ENCODE data around the gene TMEM132E. TPM values are rescaled to one million over a fixed set of nuclear protein-coding genes. Genes with fewer than 3 reads are reported as not detected.

The TMEM132E gene
- polyA plus RNA-seq, 4 donors = 2.2 to 4.6 (median 3.4) TPM

DNA sequence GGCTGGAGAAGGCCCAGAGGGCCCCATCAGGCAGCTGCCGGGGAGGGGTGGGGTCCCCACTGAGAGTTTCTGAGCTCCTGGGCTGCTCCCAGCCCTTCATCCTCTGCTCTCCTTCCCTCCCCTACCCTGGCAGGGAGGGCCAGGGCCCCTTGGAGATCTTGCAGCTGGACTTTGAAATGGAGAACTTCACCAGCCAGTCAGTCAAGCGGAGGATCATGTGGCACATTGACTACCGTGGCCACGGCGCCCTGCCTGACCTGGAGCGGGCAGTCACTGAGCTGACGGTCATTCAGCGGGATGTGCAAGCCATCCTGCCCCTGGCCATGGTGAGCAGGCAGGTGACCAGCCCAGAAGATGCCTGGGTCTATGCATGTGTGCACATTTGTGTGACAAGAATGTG lies 49.5 kb downstream of the TMEM132E start:
- DNase-seq (ENCODE audit: low read depth in 4 of 4, low spot score in 3 of 4) = no peak

DNA sequence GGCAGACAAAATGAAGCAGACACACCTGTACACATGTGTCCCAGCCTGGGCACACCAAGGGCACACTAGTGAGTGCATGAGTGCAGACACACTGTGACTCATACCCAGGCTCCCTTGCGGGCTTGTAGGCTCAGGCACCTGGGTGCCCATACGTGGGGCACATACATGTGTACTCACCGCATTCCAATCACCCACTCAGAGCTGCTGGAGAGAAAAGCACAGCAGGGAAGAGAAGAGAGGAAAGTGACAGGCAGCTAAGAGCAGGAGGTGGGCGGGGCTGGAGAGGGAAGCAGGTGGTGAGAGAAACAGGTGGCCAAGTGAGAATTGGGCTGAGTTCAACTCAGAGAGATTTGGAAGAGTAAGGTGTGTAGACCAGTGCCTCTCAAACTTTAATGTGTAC lies 54.0 kb downstream of the TMEM132E start:
- DNase-seq (ENCODE audit: low read depth in 4 of 4, low spot score in 3 of 4) = no peak

DNA sequence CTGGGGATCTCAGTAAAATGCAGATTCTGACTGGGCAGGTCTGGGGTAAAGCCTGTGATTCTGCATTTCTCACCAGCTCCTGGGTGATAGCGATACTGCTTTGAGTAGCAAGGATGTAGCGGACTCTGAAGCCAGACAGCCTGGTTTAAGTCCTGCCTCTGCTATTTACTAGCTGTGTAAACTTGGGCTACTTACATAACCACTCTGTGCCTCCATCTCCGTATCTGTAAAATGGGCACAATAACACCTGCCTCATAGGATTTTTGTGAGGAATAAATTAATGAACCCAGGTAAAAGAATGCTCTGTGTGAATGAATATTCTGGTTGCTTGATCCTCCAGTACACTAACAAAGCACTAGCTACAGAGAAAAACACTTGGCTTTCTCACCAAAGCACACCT lies 54.4 kb downstream of the TMEM132E start:
- DNase-seq (ENCODE audit: low read depth in 4 of 4, low spot score in 3 of 4) = no peak

DNA sequence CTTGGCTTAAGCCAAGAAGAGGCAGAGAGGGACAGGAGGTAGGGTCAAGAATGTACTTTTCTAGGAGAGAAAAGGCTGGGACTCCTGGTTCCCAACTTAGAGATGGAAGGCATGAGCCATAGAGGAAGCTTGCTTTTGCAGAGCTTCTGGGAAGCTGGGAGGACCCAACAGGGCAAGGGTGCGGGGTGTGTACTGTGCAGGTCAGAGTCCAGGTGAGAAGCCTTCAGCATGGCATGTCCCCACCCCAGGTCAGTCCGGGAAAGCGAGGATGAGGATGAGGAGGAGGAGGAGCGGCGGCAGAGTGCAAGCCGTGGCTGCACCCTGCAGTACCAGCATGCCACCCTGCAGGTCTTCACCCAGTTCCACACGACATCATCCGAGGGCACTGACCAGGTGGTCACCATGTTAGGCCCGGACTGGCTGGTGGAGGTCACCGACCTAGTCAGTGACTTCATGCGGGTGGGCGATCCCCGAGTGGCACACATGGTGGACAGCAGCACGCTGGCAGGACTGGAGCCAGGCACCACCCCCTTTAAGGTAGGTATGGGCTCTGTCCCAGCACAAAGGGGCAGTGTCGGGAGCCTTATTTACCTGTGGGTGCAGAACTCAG lies 55.3 kb downstream of the TMEM132E start:
- no peak for DNase-seq (ENCODE audit: low read depth in 4 of 4, low spot score in 3 of 4)

DNA sequence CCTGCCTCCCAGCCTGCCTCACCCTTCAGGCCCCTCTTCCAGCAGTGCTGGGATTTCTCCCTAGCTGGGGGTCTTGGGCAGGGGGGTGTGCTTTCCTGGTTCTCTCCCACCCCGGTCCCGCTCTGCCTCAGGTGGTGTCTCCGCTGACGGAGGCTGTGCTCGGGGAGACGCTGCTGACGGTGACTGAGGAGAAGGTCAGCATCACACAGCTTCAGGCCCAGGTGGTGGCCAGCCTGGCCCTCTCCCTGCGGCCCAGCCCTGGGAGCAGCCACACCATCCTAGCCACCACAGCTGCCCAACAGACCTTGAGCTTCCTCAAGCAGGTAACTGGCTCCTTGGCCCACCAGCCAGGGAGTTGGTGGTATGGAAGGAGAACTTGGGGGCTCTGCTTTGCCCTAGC lies 56.5 kb downstream of the TMEM132E start:
- DNase-seq (ENCODE audit: low read depth in 4 of 4, low spot score in 3 of 4) = no peak

DNA sequence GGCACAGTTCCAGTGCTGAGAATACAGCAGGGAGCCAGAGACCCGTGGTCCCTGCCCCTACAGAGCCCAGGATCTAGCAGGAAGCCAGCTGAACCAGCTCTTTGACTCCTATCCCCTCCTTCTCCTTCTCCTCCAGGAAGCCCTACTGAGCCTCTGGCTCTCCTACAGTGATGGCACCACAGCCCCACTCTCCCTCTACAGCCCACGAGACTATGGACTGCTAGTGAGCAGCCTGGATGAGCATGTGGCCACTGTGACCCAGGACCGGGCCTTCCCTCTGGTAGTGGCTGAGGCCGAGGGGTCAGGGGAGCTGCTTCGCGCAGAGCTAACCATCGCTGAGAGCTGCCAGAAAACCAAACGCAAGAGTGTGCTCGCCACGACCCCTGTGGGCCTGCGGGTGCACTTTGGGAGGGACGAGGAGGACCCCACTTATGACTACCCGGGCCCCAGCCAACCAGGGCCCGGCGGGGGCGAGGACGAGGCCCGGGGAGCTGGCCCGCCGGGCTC lies 57.7 kb downstream of the TMEM132E start:
- no peak for DNase-seq (ENCODE audit: low read depth in 4 of 4, low spot score in 3 of 4)

DNA sequence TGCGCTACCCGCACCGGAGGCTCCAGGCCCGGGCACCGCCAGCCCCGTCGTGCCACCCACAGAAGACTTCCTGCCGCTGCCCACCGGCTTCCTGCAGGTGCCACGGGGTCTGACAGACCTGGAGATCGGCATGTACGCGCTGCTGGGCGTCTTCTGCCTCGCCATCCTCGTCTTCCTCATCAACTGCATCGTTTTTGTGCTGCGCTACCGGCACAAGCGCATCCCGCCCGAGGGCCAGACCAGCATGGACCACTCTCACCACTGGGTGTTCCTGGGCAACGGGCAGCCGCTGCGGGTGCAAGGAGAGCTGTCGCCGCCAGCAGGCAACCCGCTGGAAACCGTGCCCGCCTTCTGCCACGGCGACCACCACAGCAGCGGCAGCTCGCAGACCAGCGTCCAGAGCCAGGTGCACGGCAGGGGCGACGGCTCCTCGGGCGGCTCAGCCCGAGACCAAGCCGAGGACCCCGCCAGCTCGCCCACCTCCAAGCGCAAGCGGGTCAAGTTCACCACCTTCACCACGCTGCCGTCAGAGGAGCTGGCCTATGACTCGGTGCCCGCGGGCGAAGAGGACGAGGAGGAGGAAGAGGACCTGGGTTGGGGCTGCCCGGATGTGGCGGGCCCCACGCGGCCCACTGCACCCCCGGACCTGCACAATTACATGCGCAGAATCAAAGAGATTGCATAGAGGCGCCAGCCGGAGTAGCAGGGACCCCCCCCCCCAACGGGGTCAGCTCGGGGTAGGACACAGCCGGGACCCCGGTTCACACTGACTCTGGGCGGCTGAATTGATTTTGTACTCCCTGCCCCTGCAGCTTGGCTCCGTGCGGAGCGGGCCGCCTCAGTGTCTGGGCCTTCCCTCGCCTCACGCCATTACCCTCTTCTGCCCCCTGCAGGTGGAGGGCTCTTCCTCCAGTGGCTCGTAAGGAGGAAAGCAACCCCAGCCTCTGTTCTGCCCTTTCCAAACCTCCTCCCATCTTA lies 58.5 kb downstream of the TMEM132E start:
- peak in 3 of 4 donors; percentile 62 to 73 (median 63) for DNase-seq (ENCODE audit: low read depth in 4 of 4, low spot score in 3 of 4)

DNA sequence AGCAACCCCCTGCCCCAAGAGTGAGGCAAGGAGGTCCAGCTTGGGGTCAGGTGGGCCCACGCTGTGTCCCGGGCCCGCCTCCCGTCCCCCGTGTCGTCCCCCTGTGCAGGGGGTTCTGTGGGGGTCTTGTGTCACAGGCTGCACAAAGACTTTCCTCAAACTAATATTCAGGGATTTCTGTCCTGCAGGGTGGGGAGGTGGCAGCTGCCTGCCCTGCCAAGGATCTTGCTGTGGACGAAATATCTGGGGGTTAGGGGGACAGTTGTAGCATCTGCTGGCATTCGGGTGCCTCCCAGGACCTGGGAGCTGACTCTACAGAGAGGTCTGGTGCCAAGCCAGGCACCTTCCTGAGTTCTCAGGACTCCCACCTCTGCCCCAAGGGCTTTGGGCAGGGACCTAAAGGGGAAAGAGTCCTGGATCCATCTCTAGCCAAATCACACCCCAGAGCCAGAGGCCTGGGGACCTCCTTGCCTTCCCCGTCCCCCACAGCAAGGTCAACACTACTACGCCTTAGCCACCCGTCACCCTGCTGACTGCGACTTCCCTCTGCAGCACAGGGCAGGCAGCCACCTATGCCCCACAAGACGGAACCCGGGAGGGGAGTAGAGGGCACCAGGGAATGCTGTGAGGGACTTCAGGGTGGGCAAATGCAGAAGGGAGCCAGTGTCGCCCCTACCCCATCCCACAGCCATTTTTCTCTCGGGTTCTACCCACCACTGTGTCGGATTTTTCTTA lies 59.3 kb downstream of the TMEM132E start:
- DNase-seq (ENCODE audit: low read depth in 4 of 4, low spot score in 3 of 4) = no peak

DNA sequence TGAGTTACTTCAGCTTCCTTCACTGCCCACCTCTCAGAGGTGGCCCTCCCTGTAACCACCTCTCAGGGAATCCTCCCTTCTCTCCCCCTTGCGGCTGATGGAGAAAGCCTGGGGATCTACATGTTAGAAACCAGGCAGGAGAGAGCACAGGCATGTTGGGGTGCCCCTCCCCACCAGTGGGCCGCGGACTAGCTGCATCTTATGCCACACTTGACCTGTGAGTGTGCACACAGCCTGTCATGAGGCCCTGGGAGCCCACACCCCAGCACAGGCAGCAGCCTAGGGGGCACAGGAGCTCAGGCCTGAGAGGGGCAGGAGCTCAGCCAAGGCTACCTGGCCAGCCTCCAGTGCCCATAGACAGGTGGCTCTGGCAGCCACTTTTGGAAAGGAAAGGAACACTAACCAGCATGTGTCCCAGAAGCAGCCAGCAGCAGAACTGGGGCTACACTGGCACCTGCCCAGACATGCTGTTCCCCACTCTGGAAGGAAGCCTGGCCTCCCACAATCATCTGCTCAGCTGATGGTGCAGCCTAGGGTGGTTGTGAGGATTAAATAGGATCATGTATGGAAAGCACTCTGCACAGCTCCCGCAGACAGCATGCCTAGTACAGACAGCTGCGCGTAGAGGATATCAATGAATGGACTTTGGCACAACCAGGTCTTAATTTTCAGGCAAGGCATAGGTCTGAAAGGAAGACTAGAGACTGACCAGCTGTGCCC lies 60.5 kb downstream of the TMEM132E start:
- no peak for DNase-seq (ENCODE audit: low read depth in 4 of 4, low spot score in 3 of 4)

DNA sequence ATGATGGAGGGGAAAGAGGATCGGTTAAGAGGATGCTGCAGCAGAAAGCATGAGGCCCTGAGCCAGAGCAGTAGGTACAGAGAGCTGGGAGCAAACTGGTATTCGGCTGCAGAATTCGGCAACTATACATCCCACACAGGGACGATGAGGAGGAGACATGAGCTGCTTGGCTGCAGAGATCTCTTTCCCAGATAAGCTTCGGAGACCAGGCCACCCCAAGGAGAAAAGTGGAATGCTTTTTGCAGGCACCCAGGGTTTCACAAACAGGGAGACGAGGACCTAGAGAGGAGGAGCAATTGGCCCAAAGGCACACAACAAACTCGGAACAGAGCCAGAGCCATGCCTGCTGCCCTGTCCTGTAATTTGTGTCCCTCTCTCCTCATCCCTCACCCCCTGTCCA lies 62.0 kb downstream of the TMEM132E start:
- no peak for DNase-seq (ENCODE audit: low read depth in 4 of 4, low spot score in 3 of 4)

DNA sequence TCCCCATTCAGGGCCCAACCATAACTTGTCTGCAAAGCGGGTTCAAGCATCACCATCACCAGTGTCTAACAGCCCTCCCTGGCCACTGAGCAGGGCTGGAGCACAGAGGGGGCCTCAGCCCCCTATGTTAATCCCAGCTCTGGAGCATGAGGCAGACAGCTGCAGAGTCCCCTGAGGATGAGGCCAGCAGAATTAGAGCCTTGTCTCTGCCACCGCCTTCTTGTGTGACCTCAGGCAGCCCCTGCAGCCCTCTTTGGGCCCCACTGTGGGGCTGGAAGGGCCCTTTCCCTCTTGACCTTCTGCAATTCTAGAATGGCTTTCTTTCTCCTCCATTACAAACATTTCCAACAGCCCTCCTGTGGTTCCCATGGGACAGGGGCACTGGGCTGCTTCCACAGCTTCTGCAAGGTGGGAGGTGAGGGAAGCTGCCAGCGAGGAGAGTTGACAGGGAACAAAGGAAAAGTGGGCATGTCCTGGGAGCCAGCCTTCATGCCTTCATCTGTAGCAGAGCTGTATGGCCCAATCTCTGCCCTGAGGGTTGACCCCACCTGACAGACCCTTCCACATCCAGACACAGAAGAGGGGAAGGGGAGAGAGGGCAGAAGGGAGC lies 65.7 kb downstream of the TMEM132E start:
- no peak for DNase-seq (ENCODE audit: low read depth in 4 of 4, low spot score in 3 of 4)

DNA sequence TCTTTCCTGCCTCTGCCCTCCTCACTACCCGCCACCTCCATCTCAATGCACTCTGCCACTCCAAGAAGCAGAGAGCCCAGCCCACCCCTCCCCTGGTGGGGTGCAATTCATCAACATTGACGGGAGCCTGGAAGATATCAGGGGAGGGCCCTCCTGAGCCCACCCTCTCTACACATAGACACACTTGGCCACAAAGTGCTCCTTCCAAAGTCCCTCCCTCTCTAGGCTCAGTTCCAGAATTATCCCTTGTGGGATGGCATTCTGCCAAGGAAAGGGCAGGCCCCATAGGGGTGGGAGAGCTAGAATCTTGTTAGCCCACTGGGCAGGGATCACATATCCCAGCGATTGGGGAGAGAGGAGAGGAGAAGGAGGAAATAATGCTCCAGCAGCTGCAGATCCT lies 66.2 kb downstream of the TMEM132E start:
- DNase-seq (ENCODE audit: low read depth in 4 of 4, low spot score in 3 of 4) = peak; percentile 42 to 71 (median 59)

DNA sequence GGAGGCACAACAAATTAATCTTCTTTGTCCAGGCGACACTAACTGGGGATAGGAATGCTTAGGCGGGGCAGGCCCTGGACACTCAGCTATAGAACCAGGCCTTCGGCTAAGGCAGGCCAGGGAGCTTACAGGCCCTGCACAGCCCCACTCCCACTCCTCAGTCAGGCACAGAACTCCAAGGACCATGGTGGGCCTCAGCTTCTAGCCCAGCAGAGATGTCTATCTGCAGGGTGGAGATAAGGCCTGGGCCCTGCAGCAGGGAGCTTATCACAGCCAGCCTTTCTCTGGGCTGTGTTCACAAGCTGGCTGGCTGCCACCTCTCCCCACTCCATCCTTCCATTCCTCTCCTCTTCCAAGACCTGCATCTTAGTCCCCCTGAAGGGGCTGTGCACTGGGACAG lies 68.1 kb downstream of the TMEM132E start:
- no peak for DNase-seq (ENCODE audit: low read depth in 4 of 4, low spot score in 3 of 4)

DNA sequence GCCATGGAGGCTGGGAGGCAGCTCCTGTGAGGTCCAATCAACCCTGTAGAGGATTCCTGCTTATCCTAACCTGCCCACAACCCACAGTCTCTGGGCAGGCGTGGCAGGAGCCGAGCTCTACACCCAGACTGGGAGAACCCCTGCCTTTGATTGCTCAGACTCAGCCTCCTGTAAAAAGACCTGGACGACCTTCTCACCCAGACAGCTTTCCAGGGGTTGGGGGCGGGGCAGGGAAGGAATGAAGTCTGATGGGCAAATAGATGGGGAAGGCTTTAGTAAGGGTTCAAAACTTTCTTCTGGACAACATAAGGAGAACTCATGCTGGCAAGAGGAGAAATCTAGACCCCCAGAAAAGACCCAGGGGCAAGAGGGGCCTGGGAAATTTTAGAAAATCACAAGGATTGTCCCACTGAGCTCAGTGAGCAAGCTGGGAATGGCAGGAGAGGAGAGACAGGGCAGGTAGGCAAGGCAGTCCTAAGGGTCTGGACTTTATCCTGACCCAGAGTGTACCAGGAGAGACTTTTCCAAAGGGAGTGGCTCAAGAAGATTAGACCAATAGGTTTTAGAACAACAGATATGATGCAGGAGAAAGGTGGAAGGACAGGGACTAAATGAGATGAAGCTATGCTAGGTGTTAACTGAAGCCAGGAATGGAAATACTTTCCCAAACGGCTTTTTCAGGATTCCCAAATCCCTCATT lies 70.8 kb downstream of the TMEM132E start:
- DNase-seq (ENCODE audit: low read depth in 4 of 4, low spot score in 3 of 4) = no peak

DNA sequence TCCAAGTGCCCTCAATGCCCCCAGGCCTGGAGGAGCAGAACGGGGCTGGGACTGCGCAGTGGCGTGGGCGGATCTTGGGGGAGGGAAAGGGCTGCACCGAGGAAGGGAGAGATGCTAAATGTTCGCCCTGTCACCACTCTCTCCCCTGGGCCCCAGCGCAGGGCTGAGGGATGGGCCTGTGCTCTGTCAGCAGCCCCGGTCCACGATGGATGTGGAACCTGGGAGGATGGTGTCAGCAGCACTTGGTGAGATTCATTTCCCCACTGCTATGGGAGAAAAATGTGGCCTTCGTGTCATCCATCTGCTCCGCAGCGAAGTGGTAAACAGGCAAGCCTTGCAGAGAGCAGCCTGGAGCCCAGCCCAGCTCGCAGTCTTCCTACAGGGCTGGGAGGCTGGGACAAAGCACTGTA lies 72.0 kb downstream of the TMEM132E start:
- DNase-seq (ENCODE audit: low read depth in 4 of 4, low spot score in 3 of 4) = no peak

DNA sequence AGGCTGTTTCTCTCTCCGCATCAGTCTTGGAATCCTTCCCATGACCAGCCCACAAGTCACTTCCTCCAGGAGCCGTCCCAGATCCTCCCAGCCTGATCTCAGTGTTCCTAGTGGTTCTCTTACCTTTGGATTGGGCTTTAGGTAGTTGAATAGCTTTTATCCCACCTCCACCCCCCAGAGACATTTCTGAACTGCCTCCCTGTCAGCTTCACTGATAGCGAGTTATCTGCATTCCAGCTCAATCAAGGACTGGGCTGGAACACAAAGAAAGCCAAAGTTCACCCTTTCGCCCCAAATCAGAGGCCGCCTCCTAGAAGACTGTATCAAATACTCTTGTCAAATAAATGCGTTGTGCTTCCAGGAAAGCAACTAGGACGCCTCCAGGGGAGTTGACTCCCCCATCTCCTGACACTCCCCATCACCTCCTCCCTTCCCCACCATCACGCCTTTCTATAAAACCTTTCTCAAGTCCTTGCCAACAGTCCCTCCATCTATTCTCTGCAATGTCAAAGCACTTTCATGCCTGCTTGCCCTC lies 72.7 kb downstream of the TMEM132E start:
- no peak for DNase-seq (ENCODE audit: low read depth in 4 of 4, low spot score in 3 of 4)

DNA sequence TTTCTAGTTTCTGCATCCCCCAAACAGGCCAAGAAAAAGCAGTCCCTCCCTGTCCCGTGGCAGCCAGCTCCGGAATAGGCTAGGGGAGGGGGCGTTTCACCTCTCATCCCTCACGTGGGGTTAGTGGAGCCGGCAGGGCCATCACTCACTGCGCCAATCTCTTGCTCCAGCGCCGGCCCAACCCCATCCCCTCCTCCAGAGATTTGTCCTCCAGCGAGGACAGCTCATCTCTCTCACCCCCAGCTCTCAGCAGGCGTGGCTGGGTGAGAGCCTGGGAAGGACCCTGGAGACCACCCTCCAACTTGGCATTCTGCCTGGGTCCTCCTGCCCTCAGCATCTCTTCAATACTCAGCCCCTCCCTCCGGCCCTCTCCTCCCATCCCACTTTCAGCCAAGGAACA lies 74.1 kb downstream of the TMEM132E start:
- DNase-seq (ENCODE audit: low read depth in 4 of 4, low spot score in 3 of 4) = no peak

DNA sequence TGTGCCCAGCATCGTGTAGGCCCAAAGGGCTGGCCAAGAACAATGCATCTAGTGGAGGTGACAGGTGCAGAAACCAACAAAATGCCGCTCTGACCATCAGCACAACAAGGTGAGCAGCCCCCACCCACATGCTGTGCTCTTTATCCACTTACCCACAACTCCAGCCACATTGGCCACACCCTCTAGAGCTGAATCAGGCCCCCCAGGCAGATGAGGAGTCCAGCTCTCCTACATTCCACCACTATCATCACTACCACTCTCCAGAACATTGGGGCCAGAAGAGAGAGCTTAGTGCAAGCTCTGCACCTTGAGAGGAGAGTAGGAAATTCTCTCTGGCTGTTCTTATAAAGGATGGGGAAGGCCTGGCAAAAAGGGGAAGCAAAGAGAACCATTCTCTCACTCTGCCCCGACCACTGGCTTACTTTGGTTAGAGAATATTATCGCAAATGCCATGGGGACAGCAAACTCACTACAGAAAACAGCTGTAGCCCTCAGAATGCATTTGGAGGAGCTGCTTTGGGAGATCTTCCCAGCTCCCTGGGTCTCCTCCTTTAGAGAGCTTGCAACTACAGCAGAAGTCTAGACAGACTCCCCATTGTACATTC lies 75.0 kb downstream of the TMEM132E start:
- no peak for DNase-seq (ENCODE audit: low read depth in 4 of 4, low spot score in 3 of 4)

DNA sequence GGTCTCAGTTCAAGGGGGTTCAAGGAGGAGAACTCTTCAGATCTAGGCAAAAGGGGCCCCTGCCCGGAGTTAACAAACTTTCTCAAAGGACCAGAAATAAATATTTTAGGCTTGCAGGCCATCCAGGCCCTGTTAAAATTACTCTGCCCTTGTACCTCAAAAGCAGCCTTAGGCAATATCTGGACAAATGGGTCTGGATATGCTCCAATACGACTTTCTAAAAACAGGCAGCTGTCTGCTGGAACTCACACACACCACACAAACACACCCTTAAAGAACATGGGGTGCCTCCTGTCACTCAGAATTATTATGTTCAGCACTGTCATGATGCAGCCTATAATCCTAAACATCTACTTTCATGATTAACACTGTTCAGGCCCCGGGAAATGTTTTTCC lies 75.5 kb downstream of the TMEM132E start:
- no peak for DNase-seq (ENCODE audit: low read depth in 4 of 4, low spot score in 3 of 4)

All from left renal pelvis (tissue), 4 donors.